A549 (cell line): ENCODE data around the gene SERF2. TPM values are rescaled to one million over a fixed set of nuclear protein-coding genes. Genes with fewer than 3 reads are reported as not detected.

Experiments
- polyA plus RNA-seq, 4 experiments: library from polyadenylated mRNA; depleted of rRNA in 3 of 4; stranded (reverse); fragments of >200 nt; fragmentation: RNase III in 1 of 4; extraction: RNeasy Plus Mini Kit Qiagen cat#74134 plus additional on column Dnase treatment in 1 of 4; gene quantifications; 2 replicates in 3 of 4; 3 replicates in 1 of 4; pipeline ENCODE4 v1.2.3, GENCODE V29; 2011 to 2017
- small RNA-seq, 6 experiments: library from RNA; depleted of rRNA; stranded (forward); fragments of <200 nt; gene quantifications; one replicate each; pipeline ENCODE3, GENCODE V24; 2012

Gene SERF2
- polyA plus RNA-seq, 2 of the 4 experiments (the other 2 are of a cell fraction), result 317 to 569 TPM

Small RNA genes within 50 kb of the gene (small RNA-seq; reads per million reads assigned to genes)
- gene MIR1282, result 0 reads per million in 6 experiments

Other genes starting within 250 kb of the SERF2 start
- 19.2 and 19.6 TPM in 2 replicates for gene PPIP5K1, start 202.1 kb upstream of the SERF2 start, polyA plus RNA-seq (2011; rRNA removed)
- gene PPIP5K1, start 202.1 kb upstream of the SERF2 start, polyA plus RNA-seq (2017; fragmentation: RNase III; extraction: RNeasy Plus Mini Kit Qiagen cat#74134 plus additional on column Dnase treatment), result 9.3 to 9.7 TPM (median 9.5 TPM) in 3 replicates
- 2.6 TPM in 2 replicates for gene CKMT1B, start 198.3 kb upstream of the SERF2 start, polyA plus RNA-seq (2011; rRNA removed)
- 1.9 to 4.1 TPM (median 2.6 TPM) in 3 replicates for gene CKMT1B, start 198.3 kb upstream of the SERF2 start, polyA plus RNA-seq (2017; fragmentation: RNase III; extraction: RNeasy Plus Mini Kit Qiagen cat#74134 plus additional on column Dnase treatment)
- gene STRC, start 173.5 kb upstream of the SERF2 start, polyA plus RNA-seq (2011; rRNA removed), result 0.09 and 0.27 TPM in 2 replicates
- gene STRC, start 173.5 kb upstream of the SERF2 start, polyA plus RNA-seq (2017; fragmentation: RNase III; extraction: RNeasy Plus Mini Kit Qiagen cat#74134 plus additional on column Dnase treatment), result 0.07 to 0.08 TPM in 2 of 3 replicates, not detected in the other
- gene CATSPER2, start 143.5 kb upstream of the SERF2 start, polyA plus RNA-seq (2011; rRNA removed), result 2.0 and 2.7 TPM in 2 replicates
- gene CATSPER2, start 143.5 kb upstream of the SERF2 start, polyA plus RNA-seq (2017; fragmentation: RNase III; extraction: RNeasy Plus Mini Kit Qiagen cat#74134 plus additional on column Dnase treatment), result 1.2 to 2.0 TPM (median 1.2 TPM) in 3 replicates
- 3.0 and 3.7 TPM in 2 replicates for gene CKMT1A, start 98.5 kb upstream of the SERF2 start, polyA plus RNA-seq (2011; rRNA removed)
- 1.5 to 2.9 TPM (median 1.6 TPM) in 3 replicates for gene CKMT1A, start 98.5 kb upstream of the SERF2 start, polyA plus RNA-seq (2017; fragmentation: RNase III; extraction: RNeasy Plus Mini Kit Qiagen cat#74134 plus additional on column Dnase treatment)
- 196 and 208 TPM in 2 replicates for gene PDIA3, start 45.9 kb upstream of the SERF2 start, polyA plus RNA-seq (2011; rRNA removed)
- gene PDIA3, start 45.9 kb upstream of the SERF2 start, polyA plus RNA-seq (2017; fragmentation: RNase III; extraction: RNeasy Plus Mini Kit Qiagen cat#74134 plus additional on column Dnase treatment), result 249 to 257 TPM (median 257 TPM) in 3 replicates
- 1.8 and 2.1 TPM in 2 replicates for gene ELL3, start 15.4 kb upstream of the SERF2 start, polyA plus RNA-seq (2011; rRNA removed)
- 1.4 to 1.7 TPM (median 1.5 TPM) in 3 replicates for gene ELL3, start 15.4 kb upstream of the SERF2 start, polyA plus RNA-seq (2017; fragmentation: RNase III; extraction: RNeasy Plus Mini Kit Qiagen cat#74134 plus additional on column Dnase treatment)
- 0.05 and 0.07 TPM in 2 replicates for gene SERINC4, start 7.9 kb downstream of the SERF2 start, polyA plus RNA-seq (2011; rRNA removed)
- 0.04 to 0.12 TPM (median 0.04 TPM) in 3 replicates for gene SERINC4, start 7.9 kb downstream of the SERF2 start, polyA plus RNA-seq (2017; fragmentation: RNase III; extraction: RNeasy Plus Mini Kit Qiagen cat#74134 plus additional on column Dnase treatment)
- 10.7 and 21.0 TPM in 2 replicates for gene HYPK, start 8.3 kb downstream of the SERF2 start, polyA plus RNA-seq (2011; rRNA removed)
- gene HYPK, start 8.3 kb downstream of the SERF2 start, polyA plus RNA-seq (2017; fragmentation: RNase III; extraction: RNeasy Plus Mini Kit Qiagen cat#74134 plus additional on column Dnase treatment), result 45.5 to 80.8 TPM (median 66.5 TPM) in 3 replicates
- gene MFAP1, start 32.4 kb downstream of the SERF2 start, polyA plus RNA-seq (2011; rRNA removed), result 22.5 and 31.7 TPM in 2 replicates
- 37.4 to 40.3 TPM (median 40.1 TPM) in 3 replicates for gene MFAP1, start 32.4 kb downstream of the SERF2 start, polyA plus RNA-seq (2017; fragmentation: RNase III; extraction: RNeasy Plus Mini Kit Qiagen cat#74134 plus additional on column Dnase treatment)
- gene WDR76, start 34.7 kb downstream of the SERF2 start, polyA plus RNA-seq (2011; rRNA removed), result 9.3 and 12.1 TPM in 2 replicates
- 15.6 to 18.1 TPM (median 17.5 TPM) in 3 replicates for gene WDR76, start 34.7 kb downstream of the SERF2 start, polyA plus RNA-seq (2017; fragmentation: RNase III; extraction: RNeasy Plus Mini Kit Qiagen cat#74134 plus additional on column Dnase treatment)